ENCODE data around the gene SSH2. TPM values are rescaled to one million over a fixed set of nuclear protein-coding genes. Genes with fewer than 3 reads are reported as not detected.

SSH2 gene
- total and polyA plus RNA-seq, 2 of the 13 experiments (the other 11 are each of a cell fraction or from before 2014, with no cell fraction given): 6.0 to 6.4 TPM

GRCh38 chr17:29577385-29578211 is 352.4 kb downstream of the SSH2 start (continued):
- TF ChIP-seq ZNF142 (CRISPR knock-in tag; IDR thresholded peaks at IDR 0.05): no peak
- TF ChIP-seq ZMYM3 (CRISPR knock-in tag; IDR thresholded peaks at IDR 0.05): no peak
- TF ChIP-seq ASH2L (IDR thresholded peaks at IDR 0.05; ENCODE audit: insufficient read length, low read depth, low read length): no peak
- no peak for TF ChIP-seq ZNF687 (CRISPR knock-in tag; IDR thresholded peaks at IDR 0.05)
- no peak for TF ChIP-seq PAX8 (CRISPR knock-in tag; IDR thresholded peaks at IDR 0.05; ENCODE audit: borderline replicate concordance)
- no peak for TF ChIP-seq ZIK1 (CRISPR knock-in tag; IDR thresholded peaks at IDR 0.05; ENCODE audit: borderline replicate concordance, low read depth)
- TF ChIP-seq ZMYM4 (CRISPR knock-in tag; IDR thresholded peaks at IDR 0.05): no peak
- no peak for TF ChIP-seq RFXAP (CRISPR knock-in tag; IDR thresholded peaks at IDR 0.05; ENCODE audit: borderline replicate concordance)

All from HepG2 (cell line).